Adrenal gland (tissue), 12 donors: ENCODE results near the gene LZTFL1. TPM values are rescaled to one million over a fixed set of nuclear protein-coding genes. Genes with fewer than 3 reads are reported as not detected.

ENCODE experiments used
- DNase-seq, 7 donors: peaks; one replicate each; pipeline ENCODE4 v3.0.0-alpha.2; 2019 to 2020
- H3K27ac ChIP-seq, 5 donors: fragments of 200-600 bp; sonication (generic) in 4 of 5; 1 replicate in 3 of 5; 2 replicates in 2 of 5; pipeline versions ENCODE4 v1.5.1 to v1.8.0; 2016 to 2020; ENCODE audit warnings: mild to moderate bottlenecking in 1 of 5
- H3K27me3 ChIP-seq: fragments of 200-600 bp; 2 replicates; pipeline ENCODE4 v1.8.0; 2021
- H3K36me3 ChIP-seq, 2 donors: fragments of 200-600 bp; replicated peaks in 1 of 2; 1 replicate in 1 of 2; 2 replicates in 1 of 2; pipeline versions ENCODE4 v1.5.1 to v1.8.0; 2018 to 2022
- H3K4me1 ChIP-seq, 2 donors: fragments of 200-600 bp; replicated peaks in 1 of 2; 1 replicate in 1 of 2; 2 replicates in 1 of 2; pipeline versions ENCODE4 v1.5.1 to v1.8.0; 2018 to 2021
- H3K4me3 ChIP-seq, 4 donors: fragments of 200-600 bp; sonication (generic) in 3 of 4; one replicate each; pipeline ENCODE4 v1.5.1; 2016 to 2018
- H3K9me3 ChIP-seq, 3 donors: fragments of 200-600 bp; sonication (generic) in 1 of 3; replicated peaks in 1 of 3; 1 replicate in 2 of 3; 2 replicates in 1 of 3; pipeline versions ENCODE4 v1.5.1 to v1.8.0; 2016 to 2021
- POLR2A ChIP-seq, 2 donors: fragments of 450-650 bp; IDR thresholded peaks; one replicate each; pipeline ENCODE4 v1.6.1; 2017; ENCODE audit warnings: antibody characterized with exemption in 2 of 2, mild to moderate bottlenecking in 2 of 2, moderate library complexity in 1 of 2
- WGBS, 4 donors: extraction: QIAGEN DNeasy Blood & Tissue Kit in 2 of 4; methylation state at CpG; one replicate each; pipeline versions ENCODE4 v1.1.5 to v1.1.7; 2013 to 2017; 5-methylcytosine and 5-hydroxymethylcytosine counted together
- intact Hi-C, 2 donors: fragments of 100-400 bp; cut with DNase I; formaldehyde crosslinking; loops; one replicate each; pipeline versions ENCODE4 v1.14.1 to v1.15.0; 2022 to 2023
- polyA plus RNA-seq, 3 donors: library from polyadenylated mRNA; stranded (reverse); fragments of 200-250 nt in 2 of 3; fragments of 350-450 nt in 1 of 3; fragmentation: Illumina TruSeq in 1 of 3; extraction: RNeasy Lipid Tissue Mini Kit (QIAGEN cat#74804) in 1 of 3; gene quantifications; one replicate each; pipeline ENCODE4 v1.2.3, GENCODE V29; 2013 to 2014
- total RNA-seq, 9 donors: library from RNA; depleted of rRNA in 4 of 9; stranded (reverse); fragments of >200 nt in 4 of 9; fragments of 120-200 nt in 1 of 9; fragmentation: NEBNext Ultra II Directional in 1 of 9; extraction: Animal tissue kit (Norgen Biotek cat#: 25700) in 1 of 9; gene quantifications; one replicate each; pipeline versions ENCODE4 v1.1.0 to v1.2.4, GENCODE V29; 2013 to 2023
- TF ChIP-seq, protein P1 (sequence below), 6 experiments: fragments of 450-650 bp in 4 of 6; fragments of 200-600 bp in 2 of 6; sonication (generic) in 1 of 6; IDR thresholded peaks; 1 replicate in 5 of 6; 2 replicates in 1 of 6; pipeline versions ENCODE4 v1.5.1 to v1.8.0; 2016 to 2021; ENCODE audit warnings: antibody characterized with exemption in 6 of 6, mild to moderate bottlenecking in 2 of 6, moderate library complexity in 1 of 6
- donor health status: healthy with polysubstance abuse.
- donor health status: Bipolar disorder and iron deficiency.
- donor health status: DM: yes; HTN: yes; CAD: no.
- donor health status: DM: no; HTN: no; CAD: no.
- donor health status: DM: no; HTN: no; CAD: no.
- donor health status: DM: yes; HTN: yes; CAD: no.

The LZTFL1 gene
- total and polyA plus RNA-seq, 12 donors: 3.9 to 36.3 (median 19.6) TPM

DNA sequence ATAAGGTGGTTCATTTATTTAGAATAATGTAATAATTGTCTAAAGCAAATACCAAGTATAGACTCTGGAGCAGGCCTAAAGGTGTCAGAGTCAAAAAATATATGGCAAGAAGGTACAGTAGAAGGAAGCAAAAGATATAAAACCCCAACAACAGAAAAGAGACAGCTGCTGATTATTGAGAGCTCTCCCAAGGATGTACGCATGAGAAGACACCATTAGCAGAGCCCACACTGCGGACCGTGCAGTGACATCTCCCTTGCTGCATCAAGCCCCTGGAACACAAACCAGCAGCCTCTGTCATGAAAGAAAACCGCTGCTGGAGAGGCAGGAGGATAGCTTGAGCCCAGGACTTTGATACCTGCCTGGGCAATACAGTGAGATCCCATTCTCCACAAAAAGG, 27.6 kb downstream of the LZTFL1 start:
- WGBS, 4 donors: 95 to 98% (median 97%) methylated on average over 4 of the region's 4 CpGs

DNA sequence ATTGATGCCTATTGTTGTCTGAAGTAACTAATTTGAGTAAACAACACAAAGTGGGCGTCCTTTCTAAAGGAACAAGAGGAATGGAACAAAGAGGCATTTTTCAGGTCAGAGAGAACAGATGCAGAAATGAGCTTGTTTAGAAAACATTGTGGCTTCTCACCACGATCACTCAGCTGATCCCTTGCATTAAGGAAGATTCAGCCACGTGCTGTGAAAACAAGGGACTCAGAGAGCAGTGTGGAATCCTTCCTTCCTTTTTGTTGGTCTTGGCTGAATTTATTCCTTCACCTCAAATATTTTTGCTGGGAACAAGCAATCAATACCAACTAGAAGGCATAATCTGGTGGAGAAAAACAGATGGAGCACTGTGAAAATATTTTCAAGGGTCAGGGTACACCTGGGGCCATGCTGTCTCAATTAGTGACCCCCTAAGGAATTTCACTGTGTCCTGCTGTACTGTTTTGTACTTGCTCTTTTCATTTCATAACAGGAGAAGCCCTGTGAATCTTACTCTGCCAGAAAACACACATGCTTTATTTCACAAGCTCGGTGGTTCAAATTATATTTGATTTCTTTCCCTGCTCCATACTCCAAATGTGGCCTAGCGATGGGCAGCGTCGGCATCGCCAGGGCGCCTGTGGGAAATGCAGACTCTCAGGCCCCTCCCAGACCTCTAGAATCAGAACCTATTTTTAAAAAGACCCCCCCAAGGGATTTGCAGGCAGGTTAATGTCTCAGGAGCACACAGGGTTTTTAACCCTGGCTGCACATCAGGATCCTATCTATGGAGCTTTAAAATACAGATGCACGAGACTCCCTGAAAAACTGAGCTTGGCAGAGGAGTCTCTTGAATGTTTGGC, 34.0 kb downstream of the LZTFL1 start:
- Histone ChIP-seq H3K4me1 (no peaks in the 10 kb centered on the region), H3K27me3 (no peaks in the 10 kb centered on the region), H3K27ac (no peak overlapping the region), H3K36me3 (no peaks in the 10 kb centered on the region), H3K9me3 (no peaks in the 10 kb centered on the region), H3K4me3 (no peak overlapping the region)
- WGBS, 4 donors: 79 to 85% (median 84%) methylated on average over 10 of the region's 10 CpGs
- TF ChIP-seq POLR2A (IDR thresholded peaks at IDR 0.05): no peak
- TF ChIP-seq, protein P1, sequence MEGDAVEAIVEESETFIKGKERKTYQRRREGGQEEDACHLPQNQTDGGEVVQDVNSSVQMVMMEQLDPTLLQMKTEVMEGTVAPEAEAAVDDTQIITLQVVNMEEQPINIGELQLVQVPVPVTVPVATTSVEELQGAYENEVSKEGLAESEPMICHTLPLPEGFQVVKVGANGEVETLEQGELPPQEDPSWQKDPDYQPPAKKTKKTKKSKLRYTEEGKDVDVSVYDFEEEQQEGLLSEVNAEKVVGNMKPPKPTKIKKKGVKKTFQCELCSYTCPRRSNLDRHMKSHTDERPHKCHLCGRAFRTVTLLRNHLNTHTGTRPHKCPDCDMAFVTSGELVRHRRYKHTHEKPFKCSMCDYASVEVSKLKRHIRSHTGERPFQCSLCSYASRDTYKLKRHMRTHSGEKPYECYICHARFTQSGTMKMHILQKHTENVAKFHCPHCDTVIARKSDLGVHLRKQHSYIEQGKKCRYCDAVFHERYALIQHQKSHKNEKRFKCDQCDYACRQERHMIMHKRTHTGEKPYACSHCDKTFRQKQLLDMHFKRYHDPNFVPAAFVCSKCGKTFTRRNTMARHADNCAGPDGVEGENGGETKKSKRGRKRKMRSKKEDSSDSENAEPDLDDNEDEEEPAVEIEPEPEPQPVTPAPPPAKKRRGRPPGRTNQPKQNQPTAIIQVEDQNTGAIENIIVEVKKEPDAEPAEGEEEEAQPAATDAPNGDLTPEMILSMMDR (IDR thresholded peaks at IDR 0.05): no peak
- intact Hi-C loops: no loop called here
- DNase-seq: no peak

More for the DNA sequence above, 27.6 kb downstream of the LZTFL1 start:
- H3K4me3 ChIP-seq: no peak overlapping the region
- H3K9me3 ChIP-seq: no peaks in the 10 kb centered on the region
- H3K27me3 ChIP-seq: no peaks in the 10 kb centered on the region
- TF ChIP-seq POLR2A (IDR thresholded peaks at IDR 0.05): no peak
- TF ChIP-seq, protein P1 (IDR thresholded peaks at IDR 0.05): no peak
- no peak for DNase-seq
- H3K4me1 ChIP-seq: peaks cover 14 to 17% of the 10 kb centered on the region in 2 donors
- intact Hi-C loops: no loop called here
- H3K36me3 ChIP-seq: no peaks in the 10 kb centered on the region
- no peak overlapping the region for H3K27ac ChIP-seq

DNA sequence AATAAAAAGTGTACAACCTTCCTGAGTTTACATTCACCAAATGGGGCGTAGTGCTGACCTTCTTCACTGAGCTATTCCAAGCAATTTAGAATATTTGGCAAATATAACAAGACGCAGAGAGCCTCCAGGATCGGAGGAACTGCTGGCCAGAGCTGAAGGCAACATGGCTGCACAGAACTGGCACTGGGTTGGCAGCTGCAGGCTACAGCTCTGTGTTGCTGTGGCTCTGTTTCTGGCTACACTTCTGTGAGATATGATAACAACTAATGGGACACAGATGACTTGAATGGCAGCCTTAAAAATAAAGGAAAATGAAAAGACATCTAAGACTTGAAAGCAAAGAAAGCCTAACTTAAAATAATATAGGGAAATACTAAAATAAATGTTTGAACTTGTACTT, 34.8 kb downstream of the LZTFL1 start:
- Histone ChIP-seq H3K4me1 (no peaks in the 10 kb centered on the region), H3K27ac (no peak overlapping the region), H3K36me3 (no peaks in the 10 kb centered on the region), H3K9me3 (no peaks in the 10 kb centered on the region), H3K4me3 (no peak overlapping the region), H3K27me3 (no peaks in the 10 kb centered on the region)
- TF ChIP-seq, protein P1 (IDR thresholded peaks at IDR 0.05): no peak
- no peak for TF ChIP-seq POLR2A (IDR thresholded peaks at IDR 0.05)
- intact Hi-C loops: no loop called here
- DNase-seq: no peak
- 93 to 96% (median 94%) methylated on average over 3 of the region's 3 CpGs for WGBS, 4 donors

DNA sequence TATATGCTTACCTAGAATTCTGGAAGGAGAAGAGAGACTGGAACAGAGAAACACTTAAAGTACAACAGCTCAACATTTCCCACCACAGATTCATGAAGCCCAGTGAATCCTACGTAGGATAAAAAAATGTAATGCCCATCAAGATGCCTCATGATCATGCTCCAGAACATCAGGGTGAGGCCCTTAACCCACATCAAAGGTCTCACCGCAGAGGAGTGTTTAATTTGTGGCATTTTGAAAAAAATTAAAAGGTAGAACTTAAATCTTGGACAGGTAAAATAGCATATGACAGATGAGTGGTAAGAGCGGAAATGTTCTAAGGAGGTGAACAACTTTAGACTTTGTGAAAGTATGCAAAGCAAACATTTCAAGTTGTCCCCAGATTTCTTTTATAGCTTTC, 35.8 kb downstream of the LZTFL1 start:
- TF ChIP-seq, protein P1 (IDR thresholded peaks at IDR 0.05): no peak
- TF ChIP-seq POLR2A (IDR thresholded peaks at IDR 0.05): no peak
- 90 to 97% (median 95%) methylated on average over 3 of the region's 3 CpGs for WGBS, 4 donors
- Histone ChIP-seq H3K27me3 (no peaks in the 10 kb centered on the region), H3K4me1 (no peaks in the 10 kb centered on the region), H3K9me3 (no peaks in the 10 kb centered on the region), H3K27ac (no peak overlapping the region), H3K36me3 (no peaks in the 10 kb centered on the region), H3K4me3 (no peak overlapping the region)
- intact Hi-C loops: no loop called here
- no peak for DNase-seq
